ENCODE measurements around the gene TLE6.
"Not testable (repeated sequence)": the region's sequence is repeated elsewhere in the genome, so short reads cannot be mapped to it uniquely, and the experiment has no call there.

Gene TLE6

GRCh38 chr19:2962018-2962670 lies 15.2 kb upstream of the TLE6 start:
- H3K27me3 Mint-ChIP-seq: peaks cover 5% of the 10 kb centered on the region
- H3K27ac Mint-ChIP-seq: peak overlapping the region; percentile 83
- CTCF ChIA-PET: interaction anchor here (0.6 to 12.5 kb wide), 15 partner anchors 9 to 499 kb away, joined by 3 to 165 read pairs (median 4); no protein-coding TSS in a partner anchor
- H3K9me3 Mint-ChIP-seq: no peaks in the 10 kb centered on the region
- no peaks in the 10 kb centered on the region for H3K36me3 Mint-ChIP-seq
- peaks cover 5% of the 10 kb centered on the region for H3K4me1 Mint-ChIP-seq
- peak overlapping the region; percentile 26 for H3K4me3 Mint-ChIP-seq
- DNase-seq: peak; percentile 63

GRCh38 chr19:2963122-2963521 lies 14.2 kb upstream of the TLE6 start:
- no peak overlapping the region for H3K4me3 Mint-ChIP-seq
- no peak overlapping the region for H3K27ac Mint-ChIP-seq
- CTCF ChIA-PET: interaction anchor here (1.0 to 12.5 kb wide), 11 partner anchors 12 to 498 kb away, joined by 3 to 165 read pairs (median 4); no protein-coding TSS in a partner anchor
- peaks cover 5% of the 10 kb centered on the region for H3K4me1 Mint-ChIP-seq
- H3K27me3 Mint-ChIP-seq: peaks cover 5% of the 10 kb centered on the region
- H3K9me3 Mint-ChIP-seq: no peaks in the 10 kb centered on the region
- DNase-seq: no peak
- no peaks in the 10 kb centered on the region for H3K36me3 Mint-ChIP-seq

GRCh38 chr19:2963631-2964030 lies 13.7 kb upstream of the TLE6 start:
- H3K4me1 Mint-ChIP-seq, DNase-seq, H3K27ac Mint-ChIP-seq, H3K4me3 Mint-ChIP-seq, H3K9me3 Mint-ChIP-seq, H3K36me3 Mint-ChIP-seq, H3K27me3 Mint-ChIP-seq: not testable (repeated sequence)
- CTCF ChIA-PET: interaction anchor here (1.4 to 12.5 kb wide), 4 partner anchors 13 to 143 kb away, joined by 3 to 165 read pairs (median 9); no protein-coding TSS in a partner anchor

- CTCF ChIA-PET: interaction anchor here (0.8 to 12.5 kb wide), 2 partner anchors 15 to 142 kb away, joined by 3 to 165 read pairs; no protein-coding TSS in a partner anchor
- DNase-seq: no peak
- Mint-ChIP-seq H3K27ac (no peak overlapping the region), H3K4me3 (no peak overlapping the region), H3K27me3 (no peaks in the 10 kb centered on the region), H3K4me1 (peaks cover 8% of the 10 kb centered on the region), H3K9me3 (no peaks in the 10 kb centered on the region), H3K36me3 (no peaks in the 10 kb centered on the region)
Measured at GRCh38 chr19:2964874-2965273, 12.5 kb upstream of the TLE6 start.

- no peaks in the 10 kb centered on the region for H3K9me3 Mint-ChIP-seq
- peaks cover 7% of the 10 kb centered on the region for H3K4me1 Mint-ChIP-seq
Measured at GRCh38 chr19:2967972-2968371, 9.4 kb upstream of the TLE6 start.

GRCh38 chr19:2969104-2969504 lies 8.3 kb upstream of the TLE6 start:
- Mint-ChIP-seq H3K9me3 (no peaks in the 10 kb centered on the region), H3K4me3 (no peak overlapping the region), H3K27ac (no peak overlapping the region), H3K36me3 (no peaks in the 10 kb centered on the region), H3K27me3 (peaks cover 23% of the 10 kb centered on the region), H3K4me1 (peaks cover 7% of the 10 kb centered on the region)
- DNase-seq: no peak
- CTCF ChIA-PET: no interaction called here

More at GRCh38 chr19:2967972-2968371, 9.4 kb upstream of the TLE6 start:
- Mint-ChIP-seq H3K27ac (no peak overlapping the region), H3K27me3 (peaks cover 11% of the 10 kb centered on the region), H3K4me3 (no peak overlapping the region), H3K36me3 (no peaks in the 10 kb centered on the region)
- no peak for DNase-seq
- CTCF ChIA-PET: no interaction called here

GRCh38 chr19:2970201-2970835 lies 7.0 kb upstream of the TLE6 start:
- no peak for DNase-seq
- H3K27me3 Mint-ChIP-seq: peaks cover 35% of the 10 kb centered on the region

GRCh38 chr19:2973229-2973628 lies 4.1 kb upstream of the TLE6 start:
- peaks cover 53% of the 10 kb centered on the region for H3K27me3 Mint-ChIP-seq
- no peak overlapping the region for H3K4me3 Mint-ChIP-seq
- no peaks in the 10 kb centered on the region for H3K9me3 Mint-ChIP-seq
- no peak overlapping the region for H3K27ac Mint-ChIP-seq
- no peaks in the 10 kb centered on the region for H3K36me3 Mint-ChIP-seq
- no peak for DNase-seq
- CTCF ChIA-PET: no interaction called here
- H3K4me1 Mint-ChIP-seq: peaks cover 30% of the 10 kb centered on the region

More at GRCh38 chr19:2970201-2970835, 7.0 kb upstream of the TLE6 start:
- Mint-ChIP-seq H3K4me3 (no peak overlapping the region), H3K9me3 (no peaks in the 10 kb centered on the region), H3K36me3 (no peaks in the 10 kb centered on the region), H3K4me1 (peaks cover 12% of the 10 kb centered on the region), H3K27ac (no peak overlapping the region)
- CTCF ChIA-PET: interaction anchor here (1.4 kb wide), 1 partner anchor 8 kb away, joined by 4 read pairs; no protein-coding TSS in a partner anchor

- H3K4me3 Mint-ChIP-seq: peak overlapping the region; percentile 34
- DNase-seq: no peak
- H3K27me3 Mint-ChIP-seq: peaks cover 53% of the 10 kb centered on the region
- no peak overlapping the region for H3K27ac Mint-ChIP-seq
- H3K9me3 Mint-ChIP-seq: no peaks in the 10 kb centered on the region
- CTCF ChIA-PET: interaction anchor here (0.6 to 1.2 kb wide), 2 partner anchors 23 to 287 kb away, joined by 3 to 4 read pairs; no protein-coding TSS in a partner anchor
- peaks cover 27% of the 10 kb centered on the region for H3K4me1 Mint-ChIP-seq
- H3K36me3 Mint-ChIP-seq: no peaks in the 10 kb centered on the region
Measured at GRCh38 chr19:2974342-2975041, 2.9 kb upstream of the TLE6 start.

GRCh38 chr19:2976609-2977000 lies 759 bp upstream of the TLE6 start:
- peaks cover 66% of the 10 kb centered on the region for H3K27me3 Mint-ChIP-seq
- no peaks in the 10 kb centered on the region for H3K9me3 Mint-ChIP-seq
- H3K4me1 Mint-ChIP-seq: peaks cover 27% of the 10 kb centered on the region
- no peaks in the 10 kb centered on the region for H3K36me3 Mint-ChIP-seq
- CTCF ChIA-PET: interaction anchor here (1.1 to 1.3 kb wide), 3 partner anchors 15 to 153 kb away, joined by 3 to 5 read pairs (median 5); no protein-coding TSS in a partner anchor
- peak overlapping the region; percentile 89 for H3K27ac Mint-ChIP-seq
- DNase-seq: no peak
- H3K4me3 Mint-ChIP-seq: peak overlapping the region; percentile 92

- no peak for DNase-seq
- Mint-ChIP-seq H3K9me3 (no peaks in the 10 kb centered on the region), H3K4me3 (peak overlapping the region; percentile 92), H3K36me3 (no peaks in the 10 kb centered on the region), H3K27me3 (peaks cover 69% of the 10 kb centered on the region), H3K27ac (no peak overlapping the region), H3K4me1 (peaks cover 24% of the 10 kb centered on the region)
- CTCF ChIA-PET: interaction anchor here (0.6 kb wide), 2 partner anchors 155 to 253 kb away, joined by 3 read pairs; no protein-coding TSS in a partner anchor
Measured at GRCh38 chr19:2977746-2978138, 378 bp downstream of the TLE6 start.

GRCh38 chr19:2978166-2978767 lies 903 bp downstream of the TLE6 start:
- Mint-ChIP-seq H3K27ac (no peak overlapping the region), H3K4me3 (no peak overlapping the region), H3K27me3 (peaks cover 69% of the 10 kb centered on the region), H3K36me3 (no peaks in the 10 kb centered on the region), H3K4me1 (peaks cover 24% of the 10 kb centered on the region), H3K9me3 (no peaks in the 10 kb centered on the region)
- CTCF ChIA-PET: interaction anchor here (0.6 kb wide), 1 partner anchor 253 kb away, joined by 3 read pairs; no protein-coding TSS in a partner anchor
- no peak for DNase-seq

GRCh38 chr19:2978772-2979171 lies 1.4 kb downstream of the TLE6 start:
- CTCF ChIA-PET: no interaction called here
- Mint-ChIP-seq H3K27ac (no peak overlapping the region), H3K9me3 (no peaks in the 10 kb centered on the region)

GRCh38 chr19:2981898-2982297 lies 4.5 kb downstream of the TLE6 start:
- Mint-ChIP-seq H3K4me1 (peaks cover 10% of the 10 kb centered on the region), H3K27ac (no peak overlapping the region), H3K36me3 (no peaks in the 10 kb centered on the region), H3K27me3 (peaks cover 59% of the 10 kb centered on the region), H3K4me3 (no peak overlapping the region), H3K9me3 (no peaks in the 10 kb centered on the region)
- no peak for DNase-seq
- CTCF ChIA-PET: no interaction called here

More at GRCh38 chr19:2978772-2979171, 1.4 kb downstream of the TLE6 start:
- Mint-ChIP-seq H3K4me3 (no peak overlapping the region), H3K36me3 (no peaks in the 10 kb centered on the region), H3K27me3 (peaks cover 69% of the 10 kb centered on the region), H3K4me1 (peaks cover 24% of the 10 kb centered on the region)
- no peak for DNase-seq

Measured in activated naive CD4-positive, alpha-beta T cell treated with anti-CD3 and anti-CD28 coated beads, Interleukin-2, amount 10 ng/mL, durations not matched to agents 7 days and 5 days (primary cell).